Measurements from ENCODE around the gene ODC1. TPM values are rescaled to one million over a fixed set of nuclear protein-coding genes. Genes with fewer than 3 reads are reported as not detected.

ODC1 gene
- polyA plus RNA-seq, 1 of the 3 experiments (the other 2 are of a cell fraction): 253 TPM

- DNase-seq: no peak
- TF ChIP-seq POLR2AphosphoS5 (IDR thresholded peaks at IDR 0.05; ENCODE audit: low read depth, low read length) (no peak), NFIC (IDR thresholded peaks at IDR 0.05; ENCODE audit: borderline replicate concordance) (no peak), REST (IDR thresholded peaks at IDR 0.05; ENCODE audit: low read depth, low read length) (no peak), FOXM1 (IDR thresholded peaks at IDR 0.05; ENCODE audit: low read depth) (no peak), SMC3 (IDR thresholded peaks at IDR 0.05; ENCODE audit: low read depth, low read length) (no peak)
- no peak overlapping the region for H3K4me2 ChIP-seq
- H3K9ac ChIP-seq: no peak overlapping the region
- peaks cover 10 to 39% of the 10 kb centered on the region in 2 experiments; a peak in 3 of 4 replicates for H3K4me1 ChIP-seq (ENCODE audit: control insufficient read depth in 1 of 2, insufficient read depth in 2 of 2, low read depth in 1 of 2, low read length in 1 of 2)
- ChIA-PET CTCF (interaction anchor here (1.0 to 12.8 kb wide), 3 partner anchors 22 to 341 kb away, joined by 3 to 403 read pairs (median 10); partner anchors contain the start of gene RRM2), POLR2A (no interaction called here)
- no peak overlapping the region for H3K4me3 ChIP-seq (ENCODE audit: low read depth in 2 of 2, low read length in 1 of 2)
- H3K9me2 ChIP-seq: no peaks in the 10 kb centered on the region
- H3K9me3 ChIP-seq: no peaks in the 10 kb centered on the region
- no peaks in the 10 kb centered on the region for H3K27me3 ChIP-seq (ENCODE audit: insufficient read depth)
- H3K27ac ChIP-seq (ENCODE audit: low read depth in 2 of 2, low read length in 1 of 2): no peak overlapping the region
- no peaks in the 10 kb centered on the region for H4K20me1 ChIP-seq (ENCODE audit: insufficient read depth)
- WGBS (ENCODE audit: low lambda C conversion rate): 93% methylated on average over 10 of the region's 10 CpGs
- peaks cover 0 to 5% of the 10 kb centered on the region in 2 experiments for H3K36me3 ChIP-seq (replicated peaks in 1 of 2; ENCODE audit: control insufficient read depth in 1 of 2, insufficient read depth in 2 of 2, low read length in 1 of 2)
- no peaks in the 10 kb centered on the region for H3F3A ChIP-seq (replicated peaks; ENCODE audit: insufficient read depth)
- H2AFZ ChIP-seq (ENCODE audit: low read depth): no peak overlapping the region
- H3K79me2 ChIP-seq (ENCODE audit: insufficient read depth): no peaks in the 10 kb centered on the region
These were observed 34.6 kb downstream of the ODC1 start for GRCh38 chr2:10413503-10413902.

GRCh38 chr2:10412380-10412779 lies 35.7 kb downstream of the ODC1 start:
- Histone ChIP-seq H3K9me2 (no peaks in the 10 kb centered on the region), H3K79me2 (ENCODE audit: insufficient read depth) (no peaks in the 10 kb centered on the region), H3K9ac (no peak overlapping the region), H3K4me2 (no peak overlapping the region), H2AFZ (ENCODE audit: low read depth) (no peak overlapping the region), H4K20me1 (ENCODE audit: insufficient read depth) (no peaks in the 10 kb centered on the region), H3K4me3 (ENCODE audit: low read depth in 2 of 2, low read length in 1 of 2) (no peak overlapping the region), H3F3A (replicated peaks; ENCODE audit: insufficient read depth) (no peaks in the 10 kb centered on the region), H3K9me3 (no peaks in the 10 kb centered on the region), H3K27ac (ENCODE audit: low read depth in 2 of 2, low read length in 1 of 2) (no peak overlapping the region), H3K36me3 (replicated peaks in 1 of 2; ENCODE audit: control insufficient read depth in 1 of 2, insufficient read depth in 2 of 2, low read length in 1 of 2) (peaks cover 0 to 5% of the 10 kb centered on the region in 2 experiments), H3K27me3 (ENCODE audit: insufficient read depth) (no peaks in the 10 kb centered on the region), H3K4me1 (ENCODE audit: control insufficient read depth in 1 of 2, insufficient read depth in 2 of 2, low read depth in 1 of 2, low read length in 1 of 2) (peaks cover 16 to 42% of the 10 kb centered on the region in 2 experiments; a peak in 3 of 4 replicates)
- ChIA-PET POLR2A (no interaction called here), CTCF (interaction anchor here (2.0 to 12.8 kb wide), 2 partner anchors 23 to 278 kb away, joined by 10 to 403 read pairs; partner anchors contain the start of gene RRM2)
- TF ChIP-seq POLR2AphosphoS5 (IDR thresholded peaks at IDR 0.05; ENCODE audit: low read depth, low read length): no peak
- peak; percentile 25; the same call in 1 of the 2 replicates for TF ChIP-seq USF2 (IDR thresholded peaks at IDR 0.05; ENCODE audit: borderline replicate concordance, low read depth, low read length)
- peak; percentile 91 for TF ChIP-seq USF1 (IDR thresholded peaks at IDR 0.05; ENCODE audit: borderline replicate concordance, low read depth)
- peak; percentile 71 for DNase-seq
- WGBS (ENCODE audit: low lambda C conversion rate): 100% methylated on average over 3 of the region's 3 CpGs
